Upper lobe of left lung (tissue), 6 donors: Measurements from ENCODE around the gene SH3GL2. TPM values are rescaled to one million over a fixed set of nuclear protein-coding genes. Genes with fewer than 3 reads are reported as not detected.

ENCODE experiments used
- ATAC-seq, 2 donors: fragments of 200-7000 bp; cut with Tn5 transposase; one replicate each; pipeline ENCODE4 v1.9.1; 2022; ENCODE audit warnings: mild to moderate bottlenecking in 2 of 2, moderate library complexity in 2 of 2; ENCODE audit not compliant: low FRiP score in 2 of 2
- DNase-seq, 2 donors: peaks; one replicate each; pipeline ENCODE4 v3.0.0-alpha.2; 2019 to 2020
- H3K27ac ChIP-seq, 4 donors: fragments of 200-600 bp; sonication (generic); one replicate each; pipeline ENCODE4 v1.5.1; 2016 to 2019
- H3K27me3 ChIP-seq, 4 donors: fragments of 200-600 bp; sonication (generic); one replicate each; pipeline ENCODE4 v1.5.1; 2017 to 2019
- H3K36me3 ChIP-seq, 4 donors: fragments of 200-600 bp; sonication (generic); one replicate each; pipeline ENCODE4 v1.5.1; 2016 to 2019
- H3K4me1 ChIP-seq, 4 donors: fragments of 200-600 bp; sonication (generic); one replicate each; pipeline ENCODE4 v1.5.1; 2018 to 2019
- H3K4me3 ChIP-seq, 4 donors: fragments of 200-600 bp; sonication (generic); one replicate each; pipeline ENCODE4 v1.5.1; 2017 to 2019; ENCODE audit warnings: mild to moderate bottlenecking in 2 of 4, moderate library complexity in 1 of 4
- H3K9me3 ChIP-seq, 4 donors: fragments of 200-600 bp; sonication (generic); one replicate each; pipeline ENCODE4 v1.5.1; 2018 to 2019
- CTCF ChIP-seq, 6 experiments: fragments of 450-650 bp in 4 of 6; fragments of 200-600 bp in 2 of 6; sonication (generic) in 2 of 6; IDR thresholded peaks; one replicate each; pipeline ENCODE4 v1.5.1; 2016 to 2019; ENCODE audit warnings: antibody characterized with exemption in 6 of 6
- EP300 ChIP-seq, 4 donors: sonication (generic); formaldehyde crosslinking; IDR thresholded peaks; one replicate each; pipeline ENCODE4 v1.5.1; 2017; ENCODE audit warnings: antibody characterized with exemption in 4 of 4, control low read depth in 2 of 4
- POLR2A ChIP-seq, 4 donors: fragments of 450-650 bp; IDR thresholded peaks; one replicate each; pipeline ENCODE4 v1.5.1; 2016 to 2017; ENCODE audit warnings: antibody characterized with exemption in 4 of 4, mild to moderate bottlenecking in 2 of 4
- POLR2AphosphoS5 ChIP-seq, 2 donors: sonication (generic); formaldehyde crosslinking; IDR thresholded peaks; one replicate each; pipeline ENCODE4 v1.5.1; 2017; ENCODE audit warnings: antibody characterized with exemption in 2 of 2
- WGBS, 2 donors: methylation state at CpG; one replicate each; pipeline ENCODE4 v1.1.5; 2017 to 2018; 5-methylcytosine and 5-hydroxymethylcytosine counted together
- total RNA-seq, 6 donors: library from RNA; depleted of rRNA in 4 of 6; stranded (reverse); fragments of >200 nt in 4 of 6; gene quantifications; one replicate each; pipeline versions ENCODE4 v1.1.0 to v1.2.1, GENCODE V29; 2016 to 2021
- donor health status: DM: no; HTN: no; CAD: no; lungs with moderate emphysema.
- donor health status: DM: no; HTN: yes; CAD: no; lungs with severe emphysema.

Gene SH3GL2
- total RNA-seq, 6 donors from 2014 or later: 0.67 to 4.1 (median 1.3) TPM

GRCh38 chr9:17793713-17794622 lies 215.1 kb downstream of the SH3GL2 start:
- 84 to 85% methylated on average over 14 of the region's 14 CpGs for WGBS, 2 donors
- Histone ChIP-seq H3K4me3 (no peak overlapping the region), H3K27ac (no peak overlapping the region), H3K36me3 (no peaks in the 10 kb centered on the region), H3K4me1 (no peaks in the 10 kb centered on the region), H3K9me3 (no peaks in the 10 kb centered on the region), H3K27me3 (no peaks in the 10 kb centered on the region)
- ATAC-seq: no peak
- no peak for DNase-seq
- TF ChIP-seq POLR2AphosphoS5 (IDR thresholded peaks at IDR 0.05) (no peak), CTCF (IDR thresholded peaks at IDR 0.05) (no peak), POLR2A (IDR thresholded peaks at IDR 0.05) (no peak), EP300 (IDR thresholded peaks at IDR 0.05) (no peak)

- WGBS, 2 donors: 63 to 68% methylated on average over 6 of the region's 6 CpGs
These were observed 216.9 kb downstream of the SH3GL2 start for GRCh38 chr9:17795744-17796143.

GRCh38 chr9:17799369-17799768 lies 220.5 kb downstream of the SH3GL2 start:
- no peak for TF ChIP-seq CTCF (IDR thresholded peaks at IDR 0.05)
- TF ChIP-seq EP300 (IDR thresholded peaks at IDR 0.05): no peak
- no peak for TF ChIP-seq POLR2A (IDR thresholded peaks at IDR 0.05)
- TF ChIP-seq POLR2AphosphoS5 (IDR thresholded peaks at IDR 0.05): no peak
- Histone ChIP-seq H3K4me1 (no peaks in the 10 kb centered on the region), H3K36me3 (no peaks in the 10 kb centered on the region), H3K4me3 (no peak overlapping the region), H3K27ac (no peak overlapping the region), H3K9me3 (no peaks in the 10 kb centered on the region), H3K27me3 (no peaks in the 10 kb centered on the region)
- DNase-seq (no peak), ATAC-seq (peak in 1 of 2 donors; percentile 38)
- WGBS, 2 donors: 79 to 83% methylated on average over 2 of the region's 2 CpGs

More at GRCh38 chr9:17795744-17796143, 216.9 kb downstream of the SH3GL2 start:
- no peak for DNase-seq
- Histone ChIP-seq H3K9me3 (no peaks in the 10 kb centered on the region), H3K27me3 (no peaks in the 10 kb centered on the region), H3K4me3 (no peak overlapping the region), H3K27ac (no peak overlapping the region), H3K4me1 (no peaks in the 10 kb centered on the region), H3K36me3 (no peaks in the 10 kb centered on the region)
- no peak for TF ChIP-seq POLR2A (IDR thresholded peaks at IDR 0.05)
- no peak for TF ChIP-seq CTCF (IDR thresholded peaks at IDR 0.05)
- no peak for TF ChIP-seq POLR2AphosphoS5 (IDR thresholded peaks at IDR 0.05)
- TF ChIP-seq EP300 (IDR thresholded peaks at IDR 0.05): no peak
- ATAC-seq: peak in 1 of 2 donors; percentile 84

GRCh38 chr9:17800418-17800817 lies 221.6 kb downstream of the SH3GL2 start:
- Histone ChIP-seq H3K4me3 (no peak overlapping the region), H3K9me3 (no peaks in the 10 kb centered on the region), H3K36me3 (no peaks in the 10 kb centered on the region), H3K27me3 (no peaks in the 10 kb centered on the region), H3K4me1 (no peaks in the 10 kb centered on the region), H3K27ac (no peak overlapping the region)
- TF ChIP-seq POLR2AphosphoS5 (IDR thresholded peaks at IDR 0.05) (no peak), POLR2A (IDR thresholded peaks at IDR 0.05) (no peak), EP300 (IDR thresholded peaks at IDR 0.05) (no peak), CTCF (IDR thresholded peaks at IDR 0.05) (no peak)
- DNase-seq: no peak
- WGBS, 2 donors: 50 to 66% methylated on average over 2 of the region's 2 CpGs
- no peak for ATAC-seq
